ENCODE measurements around the gene ARHGAP26.

The ARHGAP26 gene

DNA sequence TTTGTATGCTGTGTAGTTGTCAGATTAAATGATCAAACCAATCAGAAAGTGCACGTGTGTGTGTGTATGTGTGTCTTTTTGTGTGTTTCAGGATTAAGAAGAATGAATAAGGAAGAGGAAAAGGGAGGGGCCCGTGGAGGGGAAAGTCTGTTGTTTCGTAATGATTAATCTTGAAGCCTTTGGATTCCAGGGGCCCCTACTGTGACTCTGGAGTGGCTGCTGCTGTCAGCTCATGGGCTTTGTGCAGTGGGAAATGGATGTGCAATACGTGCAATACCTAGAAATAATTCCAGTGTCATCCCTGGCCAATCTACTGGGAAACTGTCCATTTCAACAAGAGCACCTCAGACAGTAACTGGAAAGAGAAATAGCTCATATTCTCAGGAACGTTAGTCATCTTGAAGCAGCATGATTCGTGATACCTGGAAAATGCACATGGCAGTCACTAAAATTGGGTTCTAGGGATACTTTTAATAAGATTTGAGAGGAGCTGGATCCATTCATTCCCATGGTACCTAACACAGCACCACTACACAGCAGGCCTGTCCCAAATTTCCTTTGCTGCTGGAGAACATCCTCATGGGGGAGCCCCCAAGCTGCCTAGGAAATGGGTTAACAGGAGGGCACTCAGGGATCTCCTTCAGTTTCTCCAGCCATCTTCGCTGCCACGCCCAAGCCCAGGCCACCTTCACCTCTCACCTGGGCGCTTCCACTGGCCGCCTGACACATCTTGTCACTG, 447.1 kb downstream of the ARHGAP26 start:
- DNase-seq: no peak

DNA sequence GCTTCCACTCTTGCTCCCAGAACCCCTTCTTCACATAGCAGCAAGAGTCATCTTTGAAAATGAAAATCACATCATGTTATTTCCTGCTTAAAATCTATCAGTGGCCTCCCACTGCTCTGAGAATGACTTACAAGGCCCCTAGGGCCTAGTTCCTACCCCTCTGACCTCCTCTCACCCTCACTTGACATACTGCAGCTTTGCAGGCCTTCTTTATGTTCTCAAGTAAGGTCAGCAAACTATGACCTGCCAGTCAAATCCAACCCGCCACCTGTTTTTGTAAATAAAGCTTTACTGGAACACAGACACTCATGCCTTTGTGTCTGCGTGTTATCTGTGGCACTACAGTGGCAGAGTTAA, 447.6 kb downstream of the ARHGAP26 start:
- DNase-seq: no peak

DNA sequence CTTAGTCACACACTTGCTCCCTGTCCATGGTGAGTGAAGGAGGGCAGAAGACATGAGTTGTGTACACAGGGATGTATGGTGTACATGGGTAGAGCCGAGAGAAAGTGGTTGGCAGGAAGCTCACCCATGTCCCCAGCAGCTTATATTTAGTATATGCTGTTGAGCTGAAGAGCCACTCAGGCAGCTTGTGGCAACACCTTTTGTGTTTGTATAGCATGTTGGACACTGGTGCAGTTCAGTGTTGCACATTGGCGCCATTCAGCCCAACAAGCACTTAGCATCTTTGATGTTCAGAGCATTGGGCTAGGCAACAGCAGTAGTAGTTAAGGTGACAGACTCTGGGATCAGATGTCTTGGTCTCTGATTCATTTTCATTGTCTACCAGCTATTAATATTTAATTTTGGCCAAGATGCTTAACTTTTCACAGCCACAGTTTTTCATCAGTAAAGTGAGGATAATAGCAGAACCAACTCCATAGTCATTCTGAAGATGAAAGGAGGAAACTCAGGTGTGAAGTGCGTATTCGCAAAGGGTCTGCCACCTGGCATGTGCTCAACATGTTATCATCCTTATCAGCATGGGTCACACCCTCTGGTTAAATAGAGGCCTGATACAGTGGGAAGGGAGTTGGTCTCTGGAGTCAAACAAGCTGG, 448.5 kb downstream of the ARHGAP26 start:
- DNase-seq: no peak

DNA sequence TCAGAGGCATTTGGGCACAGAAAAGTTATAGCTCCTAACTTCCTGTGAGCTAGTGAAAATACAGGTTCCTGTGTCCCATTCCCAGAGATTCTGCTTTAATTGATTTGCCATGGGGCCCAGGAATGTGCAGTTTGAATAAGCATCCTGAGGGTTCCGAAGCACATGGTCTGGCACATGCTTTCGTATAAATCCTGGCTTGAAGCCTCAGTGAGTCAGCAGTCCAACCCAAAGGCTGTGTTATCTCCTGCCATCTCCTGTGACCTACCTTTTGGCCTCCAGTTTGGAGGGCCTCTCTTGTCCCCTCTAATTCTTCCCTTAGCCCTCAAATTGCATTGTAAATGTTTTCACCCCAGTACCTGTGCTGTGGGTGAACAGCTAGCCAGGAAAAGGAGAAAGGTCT, 449.5 kb downstream of the ARHGAP26 start:
- no peak for DNase-seq

DNA sequence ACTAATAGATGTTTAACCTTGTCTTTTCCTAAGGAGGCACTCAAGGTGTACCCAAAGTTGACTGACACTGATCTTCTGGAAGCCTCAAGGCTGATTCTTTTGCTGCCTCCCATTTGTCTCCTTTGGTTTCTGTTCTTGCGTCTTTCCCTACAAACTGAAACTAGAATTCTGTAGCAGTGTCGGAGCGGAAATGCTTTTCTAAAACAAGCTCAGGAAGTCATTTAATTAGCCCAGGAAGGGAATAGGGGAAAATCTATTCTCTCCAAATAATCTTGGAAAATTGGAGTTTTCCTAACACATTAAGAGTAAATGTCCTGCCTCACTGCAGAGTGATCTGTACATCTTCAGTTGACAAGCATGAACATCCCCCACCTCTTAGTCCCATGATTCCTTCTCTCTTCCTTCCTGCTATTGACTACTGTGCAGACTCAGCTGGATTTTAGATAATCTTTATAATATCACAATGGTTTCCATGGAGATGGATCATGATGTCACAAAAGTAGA, 450.6 kb downstream of the ARHGAP26 start:
- DNase-seq: no peak

DNA sequence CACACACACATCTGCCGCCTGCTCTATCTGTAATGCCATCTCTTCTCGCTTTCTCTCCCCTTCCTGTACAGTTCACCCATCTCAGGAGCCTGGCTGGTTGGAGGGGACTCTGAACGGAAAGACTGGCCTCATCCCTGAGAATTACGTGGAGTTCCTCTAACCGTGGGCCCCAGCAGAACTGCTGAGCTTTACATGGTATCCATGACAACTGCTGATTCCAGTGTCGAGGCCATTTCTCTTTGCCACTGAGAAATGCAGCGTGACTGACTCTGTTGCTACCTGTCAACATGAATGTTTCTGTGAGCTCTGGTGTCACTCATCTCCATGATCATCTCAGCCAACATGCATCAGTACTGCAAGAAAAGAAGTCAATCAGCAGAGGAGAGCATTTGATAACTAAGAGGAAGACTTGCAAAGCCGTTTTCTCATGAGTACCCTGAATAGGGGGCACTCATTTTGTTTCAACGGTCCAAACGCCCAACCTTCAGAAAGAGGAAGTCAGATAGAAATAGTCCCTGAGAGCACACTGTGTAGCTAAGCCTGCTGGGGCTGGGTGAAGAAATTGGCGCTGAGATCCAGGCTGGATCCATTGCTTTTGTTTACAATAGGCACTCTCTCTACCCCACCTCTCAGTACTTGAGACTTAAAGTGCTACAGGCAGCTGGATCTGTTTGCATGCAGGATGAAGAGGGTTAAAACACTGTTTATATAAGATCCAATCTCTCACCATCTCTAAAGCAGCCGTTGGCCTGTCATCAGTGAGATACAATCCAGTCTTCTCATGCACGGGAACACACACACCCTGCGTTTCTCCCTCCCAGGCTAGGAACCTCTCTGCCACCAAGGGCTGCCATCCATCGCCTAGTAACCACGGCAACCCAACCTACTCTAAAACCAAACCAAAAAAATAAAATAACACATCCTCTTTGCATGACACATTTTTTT, 452.4 kb downstream of the ARHGAP26 start:
- DNase-seq: peak; percentile 60

DNA sequence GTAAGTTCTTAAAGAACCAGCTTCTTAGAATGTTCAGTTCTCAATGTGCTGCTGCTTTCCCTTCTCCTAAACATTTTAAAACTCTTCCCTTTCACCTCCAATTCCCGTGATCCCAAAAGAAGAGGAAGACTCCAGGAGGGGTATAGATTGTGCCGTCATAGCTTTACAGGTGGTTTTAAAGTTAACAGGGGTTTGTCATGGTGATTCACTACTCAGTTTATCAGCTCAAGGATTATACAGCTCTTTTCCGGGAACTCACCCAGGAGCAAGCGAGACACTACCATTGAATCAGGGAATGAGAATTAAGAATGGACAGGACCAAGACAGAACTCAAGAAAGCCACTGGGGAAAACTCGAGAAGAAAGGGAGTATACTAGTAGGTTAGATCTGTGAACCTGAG, 454.5 kb downstream of the ARHGAP26 start:
- DNase-seq: no peak

DNA sequence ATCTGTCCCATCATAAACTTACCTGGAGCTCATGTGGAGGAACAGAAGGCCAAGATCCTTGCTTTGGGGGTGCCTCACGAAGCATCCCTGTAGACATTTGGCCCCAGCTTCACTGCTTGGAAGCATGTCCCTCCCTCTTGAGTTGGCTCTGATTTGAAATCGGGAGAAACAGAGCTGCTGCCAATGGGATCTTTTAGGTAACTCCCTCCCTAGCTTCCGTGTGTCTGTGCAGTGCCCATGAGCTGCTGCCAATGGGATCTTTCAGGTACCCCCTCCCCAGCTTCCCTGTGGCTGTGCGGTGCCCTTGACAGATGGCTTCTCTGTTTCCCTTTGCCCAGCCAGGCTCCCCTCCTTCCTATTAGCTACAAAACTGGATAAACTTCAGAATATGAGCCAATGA, 455.3 kb downstream of the ARHGAP26 start:
- DNase-seq: no peak

DNA sequence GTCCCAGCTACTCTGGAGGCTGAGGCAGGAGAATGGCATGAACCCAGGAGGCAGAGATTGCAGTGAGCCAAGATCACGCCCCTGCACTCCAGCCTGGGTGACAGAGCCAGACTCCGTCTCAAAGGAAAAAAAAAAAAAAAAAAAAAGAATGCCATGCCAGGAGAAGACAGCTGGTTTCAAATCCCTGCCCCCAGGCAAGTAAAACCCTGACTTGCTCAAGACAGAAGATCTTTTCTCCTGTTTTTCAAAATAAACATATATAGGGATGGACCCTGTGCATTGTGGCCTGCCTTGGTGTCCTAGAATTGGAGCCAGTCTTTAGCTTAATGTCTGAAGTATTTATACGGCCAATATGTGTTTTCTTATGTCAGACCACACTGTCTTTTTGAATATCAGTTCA, 456.2 kb downstream of the ARHGAP26 start:
- DNase-seq: no peak

DNA sequence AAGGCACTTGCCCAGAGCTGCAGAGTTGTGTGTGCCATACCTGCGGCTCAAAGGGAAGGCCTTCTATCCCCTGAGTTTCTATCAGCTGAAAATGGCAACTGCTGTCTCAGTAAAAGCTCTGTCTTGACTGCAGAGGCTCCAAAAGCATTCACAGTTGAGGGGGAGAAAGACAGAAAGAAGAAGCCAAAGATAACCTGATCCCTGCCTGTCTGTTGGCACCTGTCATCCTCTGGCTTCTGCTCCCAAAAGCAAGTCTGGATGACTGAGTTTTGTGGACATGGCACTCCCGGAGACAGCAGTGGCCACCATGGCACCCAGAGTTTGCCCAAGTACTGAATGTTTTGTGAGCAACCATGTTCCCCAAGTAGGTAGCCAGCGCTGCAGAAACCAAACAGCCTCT, 456.7 kb downstream of the ARHGAP26 start:
- no peak for DNase-seq

DNA sequence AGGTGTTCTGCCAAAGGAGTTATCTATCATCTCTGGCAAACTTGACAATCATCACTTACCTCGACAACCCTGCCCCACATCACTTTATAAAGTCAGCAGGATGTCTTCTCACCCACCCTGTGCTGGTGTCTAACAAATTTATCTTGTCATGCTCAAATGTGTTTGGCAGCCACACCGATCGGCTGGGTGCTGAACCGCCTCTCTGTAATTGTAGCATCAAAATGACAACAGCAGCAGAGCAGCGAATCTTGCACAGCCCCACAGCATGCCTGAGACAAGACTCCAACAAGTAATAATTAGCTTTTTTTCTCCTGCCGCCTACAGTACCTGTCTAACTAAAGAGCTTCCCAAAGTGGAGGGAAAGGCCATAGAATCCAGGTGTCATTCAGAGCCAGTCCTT, 457.1 kb downstream of the ARHGAP26 start:
- DNase-seq: no peak

DNA sequence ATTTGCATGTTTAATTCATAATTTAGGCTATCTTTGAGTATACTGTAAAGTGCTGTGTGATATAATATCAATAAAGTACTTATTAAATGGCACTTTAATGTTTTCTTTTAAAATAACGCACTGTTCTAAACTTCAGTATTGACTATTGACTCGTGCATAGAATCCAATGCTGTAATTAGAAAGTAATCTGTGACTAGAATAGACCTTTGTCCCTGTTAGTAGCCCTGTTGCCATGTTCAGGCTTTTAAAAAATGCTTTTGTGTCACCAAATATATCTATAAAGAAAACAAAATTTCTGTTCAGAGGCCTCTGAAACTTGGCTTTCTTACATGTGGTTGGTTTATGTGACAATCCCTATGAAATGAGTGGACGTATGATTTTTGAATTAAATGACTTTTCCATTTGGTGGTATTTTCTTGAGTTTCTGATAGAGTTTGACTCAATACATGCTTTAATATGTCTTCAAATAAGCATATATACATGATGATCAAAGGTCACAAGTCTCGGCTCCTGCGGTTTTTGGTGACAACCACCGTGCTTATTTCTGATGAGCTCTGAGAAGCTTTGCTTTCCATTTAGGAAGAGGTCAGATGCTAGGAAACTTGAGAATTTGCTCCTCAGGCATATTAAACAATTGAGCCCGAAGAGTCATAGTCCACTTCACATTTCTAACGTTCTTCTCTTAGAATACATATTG, 458.6 kb downstream of the ARHGAP26 start:
- DNase-seq: peak; percentile 17

DNA sequence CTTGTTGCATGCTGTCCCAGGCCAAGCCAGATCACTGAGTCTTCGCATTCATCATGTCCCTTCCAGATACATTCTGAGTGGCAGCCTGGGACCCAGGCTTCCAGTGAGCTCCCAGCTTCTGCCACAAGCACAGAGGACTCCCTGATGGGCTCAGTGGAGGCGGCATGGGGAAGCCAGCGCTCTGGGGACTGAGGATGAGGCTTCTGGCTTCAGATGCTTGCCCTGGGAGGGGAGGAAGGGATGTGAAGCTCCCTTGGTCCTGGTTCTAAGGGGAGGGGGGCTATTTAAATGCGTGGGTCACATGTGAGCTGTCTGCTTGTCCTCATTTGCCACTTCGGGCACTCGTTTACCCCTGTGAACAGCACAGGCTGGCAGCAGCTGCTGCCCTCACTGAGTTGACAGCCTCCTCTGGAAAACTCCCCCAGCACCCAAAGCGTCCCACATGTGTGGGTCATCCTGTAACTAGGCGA, 459.3 kb downstream of the ARHGAP26 start:
- no peak for DNase-seq

DNA sequence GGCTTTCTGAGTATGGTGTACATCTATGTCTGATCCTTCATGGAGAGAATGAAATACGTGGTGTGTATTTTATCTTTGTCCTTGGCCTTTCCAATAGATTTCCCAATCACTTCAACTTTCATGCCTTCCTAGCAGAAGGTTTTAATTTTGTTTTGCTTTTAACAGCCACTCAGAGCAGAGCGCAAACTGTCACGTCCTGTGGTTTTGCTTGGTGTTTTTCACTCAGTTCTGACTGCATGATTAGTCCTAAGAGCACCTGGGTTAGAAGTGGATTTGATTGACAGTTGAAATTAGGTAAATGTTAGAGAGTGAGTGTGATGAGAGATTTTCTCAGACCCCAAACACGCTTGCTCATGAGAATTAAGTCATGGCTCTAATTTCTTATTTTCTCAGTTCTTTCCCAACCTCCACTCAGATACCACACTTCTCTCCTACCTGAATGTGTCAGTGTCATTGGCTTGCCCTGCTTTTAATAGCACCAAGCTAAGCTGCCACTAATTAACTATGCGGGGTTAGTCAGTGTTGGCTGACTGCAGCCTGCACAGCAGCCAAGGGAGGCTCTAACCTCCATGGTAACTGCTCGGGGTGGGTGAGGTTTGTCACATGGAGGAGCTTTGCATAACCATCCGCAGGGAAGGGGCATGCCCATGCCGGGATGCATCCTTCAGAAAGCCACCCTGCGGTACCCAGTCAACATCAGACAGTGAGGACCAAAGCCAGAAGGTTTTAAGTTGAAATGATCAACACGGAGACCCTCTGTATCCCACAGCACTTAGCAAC, 459.9 kb downstream of the ARHGAP26 start:
- peak; percentile 43 for DNase-seq

DNA sequence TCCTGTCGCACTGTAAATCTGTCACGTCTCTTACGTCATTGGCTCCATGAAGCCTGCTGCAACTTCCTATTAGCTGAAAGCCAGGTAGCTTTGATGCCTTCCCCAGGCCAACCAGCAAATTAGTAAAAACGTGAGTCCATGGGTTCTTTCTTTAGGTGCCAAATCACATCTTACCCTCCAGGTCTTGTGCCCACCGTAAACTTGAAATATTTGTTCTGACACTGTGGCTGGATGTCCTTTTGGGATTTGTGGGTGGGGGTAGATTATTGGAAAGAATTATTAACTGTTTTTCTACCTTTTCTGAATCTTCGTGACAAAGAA, 460.5 kb downstream of the ARHGAP26 start:
- DNase-seq: no peak

DNA sequence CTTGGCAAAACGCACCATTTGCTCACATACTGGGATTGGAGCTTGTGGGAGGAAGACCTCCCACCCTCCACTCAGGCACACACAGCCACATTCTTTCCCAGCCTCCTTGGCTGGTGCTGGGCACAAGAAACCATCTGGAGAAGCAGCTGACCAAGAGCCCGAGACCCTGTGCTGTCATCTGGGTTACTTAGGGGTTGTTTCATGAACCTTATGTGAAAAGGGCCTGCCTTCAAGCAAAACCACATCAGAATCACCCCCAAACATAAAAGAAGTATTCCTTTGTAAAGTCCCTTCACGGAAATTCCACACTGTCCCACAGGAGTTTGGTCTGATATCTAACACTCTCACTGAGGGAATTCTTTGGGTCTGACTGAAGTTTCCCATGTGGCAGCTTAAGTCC, 461.2 kb downstream of the ARHGAP26 start:
- no peak for DNase-seq

DNA sequence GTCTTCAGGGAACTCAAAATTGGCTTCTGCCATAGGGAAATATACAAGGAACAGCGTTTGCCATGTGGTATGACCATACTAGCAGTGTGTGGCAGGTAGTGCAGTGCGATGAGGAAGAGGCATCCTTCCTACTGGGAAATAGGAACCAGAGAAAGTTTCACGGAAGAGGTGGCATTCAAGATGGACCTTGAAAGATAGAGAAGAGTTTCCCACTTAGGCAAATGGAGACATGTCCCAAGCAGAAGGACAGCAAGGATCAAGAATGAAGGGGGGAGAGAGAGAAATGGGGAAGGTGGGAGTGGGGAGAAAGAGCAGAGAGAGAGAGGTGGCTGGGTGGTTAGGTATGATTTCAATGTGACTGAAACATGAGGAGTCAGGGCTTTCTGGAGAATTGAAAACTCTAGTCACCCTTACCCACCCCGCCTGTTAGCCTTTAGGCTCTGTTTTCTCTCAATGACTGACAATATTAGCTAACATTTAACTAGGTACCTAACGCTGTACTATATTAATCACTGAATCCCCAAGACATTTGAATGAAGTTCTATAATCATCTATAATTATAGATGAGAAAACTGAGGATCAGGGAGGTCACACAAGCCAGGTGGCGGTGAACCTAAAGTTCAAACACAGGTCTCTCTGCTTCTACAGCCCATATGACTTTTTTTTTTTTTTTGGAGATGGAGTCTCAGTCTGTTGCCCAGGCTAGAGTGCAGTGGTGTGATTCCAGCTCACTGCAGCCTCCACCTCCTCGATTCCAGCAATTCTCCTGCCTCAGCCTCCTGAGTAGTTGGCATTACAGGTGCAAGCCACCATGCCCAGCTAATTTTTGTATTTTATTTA, 462.0 kb downstream of the ARHGAP26 start:
- no peak for DNase-seq

DNA sequence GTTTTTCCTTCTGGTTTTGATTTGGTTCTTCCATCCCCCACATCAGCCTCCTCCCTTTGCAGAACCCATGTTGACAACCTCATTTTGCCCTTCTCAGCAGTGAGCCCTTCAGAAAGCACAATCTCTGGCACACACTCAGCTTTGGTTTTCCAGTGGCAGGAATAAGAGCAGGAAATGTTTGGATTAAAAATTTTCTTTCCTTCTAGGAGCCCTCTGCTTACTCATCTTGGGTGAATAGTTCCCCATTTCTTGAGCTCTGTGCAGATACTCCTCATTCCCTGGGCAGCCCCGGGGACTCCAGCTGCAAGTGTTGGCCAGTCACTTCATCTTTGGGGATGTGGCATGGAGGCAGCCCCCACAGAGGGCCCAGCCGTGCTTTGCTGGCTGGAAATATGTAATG, 462.9 kb downstream of the ARHGAP26 start:
- no peak for DNase-seq

DNA sequence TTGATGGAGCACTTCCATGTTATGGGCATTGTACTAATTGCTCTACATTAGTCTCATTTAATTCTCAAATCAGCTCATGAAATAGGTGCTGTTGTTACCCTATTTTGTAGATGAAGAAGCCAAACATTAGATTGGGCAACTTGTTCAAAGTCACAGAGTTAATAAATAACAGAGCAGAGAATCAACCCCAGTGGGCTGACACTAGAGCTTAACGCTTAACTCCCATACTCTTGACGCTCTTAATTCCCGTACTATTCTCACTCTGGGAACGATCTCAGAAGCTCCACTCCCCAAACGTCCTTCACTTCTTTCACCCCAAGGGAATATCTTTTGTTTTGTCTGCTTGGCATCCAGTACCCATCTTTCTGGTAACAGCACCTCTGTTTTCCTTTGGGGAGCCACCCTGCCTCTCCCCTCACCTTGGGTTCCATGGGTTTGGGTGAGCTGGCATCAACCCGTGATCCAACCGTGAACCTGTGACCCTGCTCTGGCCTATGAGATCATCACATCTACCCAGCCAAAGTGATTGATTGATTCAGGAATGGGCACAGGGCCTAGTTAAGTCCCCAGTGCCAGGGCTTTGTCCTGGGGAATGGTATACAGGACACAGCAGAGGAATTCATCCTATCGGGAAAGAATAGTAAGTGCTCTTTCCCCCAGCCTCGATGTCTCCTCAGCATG, 464.1 kb downstream of the ARHGAP26 start:
- DNase-seq: no peak

DNA sequence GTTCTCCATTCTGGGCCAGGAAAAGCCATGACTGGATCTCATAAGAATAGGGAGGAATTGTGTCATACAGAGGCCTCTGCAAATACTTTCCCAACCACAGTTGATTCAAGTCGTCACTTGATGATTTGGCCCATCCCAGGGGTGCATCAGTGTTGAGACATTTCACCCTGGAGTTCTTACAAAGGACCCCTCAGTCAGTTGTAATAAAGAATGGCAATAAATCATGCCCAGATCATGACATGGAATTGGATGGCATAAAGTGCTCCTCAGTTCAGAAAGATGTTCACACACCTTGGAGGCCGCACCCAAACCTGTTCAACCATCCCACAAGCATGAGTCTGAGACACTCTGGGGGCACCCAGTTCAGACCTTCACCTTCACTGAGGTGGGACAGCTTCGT, 465.2 kb downstream of the ARHGAP26 start:
- no peak for DNase-seq

DNA sequence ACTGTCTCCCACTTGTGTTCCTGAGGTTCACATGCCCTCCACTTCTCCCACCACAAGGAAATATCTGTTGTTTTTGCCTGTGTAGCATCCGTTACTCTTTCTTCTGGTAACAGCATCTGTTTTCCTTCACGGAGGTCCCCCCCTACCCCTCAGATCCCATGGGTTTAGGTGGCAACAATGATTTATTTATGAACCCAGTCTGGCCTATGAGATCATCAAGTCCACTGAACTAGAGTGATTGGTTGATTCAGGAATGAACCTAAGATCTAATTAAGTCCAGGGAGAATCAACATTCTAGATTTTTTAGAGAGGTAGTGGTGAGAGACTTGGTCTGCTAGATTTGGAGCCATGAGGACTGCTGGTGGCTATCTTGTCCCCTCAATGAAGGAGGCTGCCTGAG, 466.5 kb downstream of the ARHGAP26 start:
- no peak for DNase-seq
